Measurements from ENCODE around the gene TSKU.

The TSKU gene

GRCh38 chr11:76783294-76783895 lies at the start of gene TSKU:
Gene TSKU, plus strand, starts transcription at chr11:76783356. Its CDS starts 12,261 bp downstream, at chr11:76795617.
- no peak for DNase-seq (ENCODE audit: low read depth)

DNA sequence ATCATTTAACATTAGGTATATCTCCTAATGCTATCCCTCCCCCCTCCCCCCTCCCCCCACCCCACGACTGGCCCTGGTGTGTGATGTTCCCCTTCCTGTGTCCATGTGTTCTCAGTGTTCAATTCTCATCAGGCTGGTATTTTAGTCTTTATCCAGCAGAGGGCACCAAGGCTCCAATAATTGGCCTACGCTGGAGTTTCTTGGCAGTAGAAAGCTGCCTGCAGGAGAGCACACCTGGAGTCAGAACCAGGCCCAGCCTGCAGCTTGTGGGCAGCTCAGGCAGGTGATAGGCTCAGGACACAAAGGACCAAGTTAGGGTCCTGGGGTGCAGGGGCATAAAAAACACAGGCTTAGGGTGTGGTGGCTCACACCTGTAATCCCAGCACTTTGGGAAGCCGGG lies 49.2 kb upstream of the TSKU start:
- DNase-seq (ENCODE audit: low read depth) = peak; percentile 56

GRCh38 chr11:76734456-76735420 lies 48.4 kb upstream of the TSKU start:
- DNase-seq (ENCODE audit: low read depth) = no peak

- no peak for DNase-seq (ENCODE audit: low read depth)
Measured at GRCh38 chr11:76735841-76736240, 47.3 kb upstream of the TSKU start.

DNA sequence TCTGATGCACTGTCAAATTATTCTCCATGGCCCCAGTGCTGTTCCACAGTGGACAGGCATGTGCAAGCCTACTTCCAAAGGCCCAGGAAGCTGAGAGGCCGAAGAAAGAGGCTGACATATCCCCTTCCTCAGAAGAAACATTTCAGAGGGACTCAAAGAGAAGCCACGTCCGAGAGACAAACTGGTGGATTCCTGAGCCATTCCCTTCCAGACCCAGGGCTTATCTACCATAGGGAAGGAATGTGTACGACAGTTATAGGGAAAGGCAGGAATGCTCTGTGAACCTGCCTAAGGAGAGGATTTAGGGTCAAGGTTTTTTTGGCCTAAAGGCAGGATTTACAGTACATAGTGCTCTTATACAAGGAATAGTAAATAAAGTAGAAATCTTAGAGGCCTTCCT lies 46.9 kb upstream of the TSKU start:
- DNase-seq (ENCODE audit: low read depth) = no peak

DNA sequence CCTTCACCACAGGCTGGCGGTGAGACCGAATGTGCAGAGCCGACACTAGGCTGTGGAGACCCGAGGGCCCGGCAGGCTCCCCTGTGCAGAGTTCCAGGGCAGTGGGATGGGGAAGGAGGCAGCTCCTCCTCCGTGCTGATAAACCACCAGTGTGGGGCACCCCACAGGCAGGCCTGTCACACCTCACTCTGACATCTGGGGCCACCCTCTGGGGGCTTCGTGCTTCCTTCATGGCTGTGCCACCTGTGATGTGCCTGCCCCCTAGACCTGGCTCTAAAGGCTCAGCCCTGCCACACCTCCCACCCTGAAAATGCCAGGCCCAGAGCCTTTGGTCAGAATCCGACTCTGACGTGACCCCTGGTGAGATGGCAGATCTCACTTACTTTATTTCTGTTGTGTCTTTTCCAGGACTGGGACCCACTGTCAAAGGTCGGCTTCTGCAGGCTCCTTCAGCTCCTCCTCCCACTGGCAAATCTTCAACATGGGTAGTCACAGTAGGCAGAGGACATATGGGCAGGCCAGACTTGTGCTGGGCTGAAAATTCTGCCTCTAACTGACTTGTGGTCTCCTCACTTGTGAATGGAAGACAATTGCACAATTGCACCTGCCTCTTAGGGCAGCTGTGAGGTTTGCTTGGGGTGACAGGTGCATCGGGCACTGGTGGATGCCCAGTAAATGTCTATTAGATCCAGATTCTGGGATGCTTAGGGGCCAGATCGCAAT lies 46.2 kb upstream of the TSKU start:
- no peak for DNase-seq (ENCODE audit: low read depth)

DNA sequence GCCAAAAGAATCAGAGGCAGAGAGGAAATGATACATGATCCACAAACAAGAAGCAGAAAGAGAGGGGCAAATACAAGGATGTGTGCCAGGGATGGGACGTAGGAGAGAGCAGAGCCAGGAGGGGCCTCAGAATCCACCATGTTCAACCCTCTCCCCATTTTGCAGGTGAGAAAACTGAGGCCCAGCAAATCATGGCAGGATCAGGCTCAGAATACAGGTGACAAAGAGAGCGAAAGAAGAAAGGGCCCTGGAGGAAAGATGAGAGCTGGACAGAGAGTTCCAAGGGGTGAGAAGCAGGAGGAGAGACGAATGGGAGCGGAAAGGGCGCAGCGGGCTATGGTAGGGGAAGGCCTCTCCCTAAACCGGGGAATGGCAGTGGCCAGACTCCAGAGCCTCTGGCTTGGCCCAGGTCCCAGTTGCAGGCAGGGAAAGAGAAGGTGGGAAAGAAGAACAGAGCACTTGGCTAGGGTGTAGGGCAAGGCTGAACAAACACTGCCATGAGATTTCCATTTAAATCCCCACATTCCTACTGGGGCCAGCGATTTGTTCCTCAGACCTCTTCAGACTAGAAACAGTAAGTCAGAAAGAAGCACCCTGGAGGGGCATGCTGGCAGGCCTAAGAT lies 44.4 kb upstream of the TSKU start:
- DNase-seq (ENCODE audit: low read depth) = no peak

DNA sequence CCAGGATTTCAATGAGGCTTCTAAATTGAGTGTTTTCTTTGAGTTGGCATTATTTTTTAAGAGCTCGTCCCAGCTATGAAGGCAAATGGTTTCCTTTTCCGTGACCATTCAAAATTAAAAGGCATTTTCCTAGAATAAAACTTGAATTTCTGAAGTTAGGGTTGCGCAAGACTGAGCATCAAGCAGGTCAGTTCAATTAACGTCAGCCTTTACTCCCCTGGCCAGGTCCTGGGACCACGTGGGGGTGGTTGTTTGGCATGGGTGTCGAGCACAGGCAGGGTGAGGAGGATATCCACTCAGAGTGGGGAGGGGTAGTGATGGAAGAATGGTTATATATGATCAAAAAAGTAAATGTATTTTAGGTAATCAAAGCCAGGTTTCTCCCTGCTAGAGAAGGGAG lies 43.4 kb upstream of the TSKU start:
- DNase-seq (ENCODE audit: low read depth) = no peak

DNA sequence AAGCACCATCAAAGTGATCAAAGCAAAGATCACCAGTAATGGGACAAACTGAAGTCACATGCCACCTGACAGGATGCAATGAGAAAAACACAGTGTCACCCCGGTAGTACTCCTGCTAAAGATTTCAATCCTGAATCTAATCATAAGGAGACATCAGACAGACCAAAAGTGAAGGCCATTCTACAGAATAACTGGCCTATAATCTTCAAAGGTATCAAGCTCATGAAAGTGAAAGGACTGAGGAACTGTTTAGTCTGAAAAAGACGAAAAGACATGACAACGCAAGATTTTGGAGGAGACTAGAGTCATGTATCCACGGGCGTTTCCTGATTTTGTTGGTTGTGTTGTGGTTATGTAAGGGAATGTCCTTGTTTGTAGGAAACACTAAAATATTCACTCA lies 42.4 kb upstream of the TSKU start:
- no peak for DNase-seq (ENCODE audit: low read depth)

- DNase-seq (ENCODE audit: low read depth) = no peak
Measured at GRCh38 chr11:76742902-76743301, 40.3 kb upstream of the TSKU start.

- no peak for DNase-seq (ENCODE audit: low read depth)
Measured at GRCh38 chr11:76744186-76745043, 38.7 kb upstream of the TSKU start.

GRCh38 chr11:76745044-76745376 lies 38.1 kb upstream of the TSKU start:
- DNase-seq (ENCODE audit: low read depth) = no peak

- DNase-seq (ENCODE audit: low read depth) = peak; percentile 54
Measured at GRCh38 chr11:76745561-76746207, 37.5 kb upstream of the TSKU start.

DNA sequence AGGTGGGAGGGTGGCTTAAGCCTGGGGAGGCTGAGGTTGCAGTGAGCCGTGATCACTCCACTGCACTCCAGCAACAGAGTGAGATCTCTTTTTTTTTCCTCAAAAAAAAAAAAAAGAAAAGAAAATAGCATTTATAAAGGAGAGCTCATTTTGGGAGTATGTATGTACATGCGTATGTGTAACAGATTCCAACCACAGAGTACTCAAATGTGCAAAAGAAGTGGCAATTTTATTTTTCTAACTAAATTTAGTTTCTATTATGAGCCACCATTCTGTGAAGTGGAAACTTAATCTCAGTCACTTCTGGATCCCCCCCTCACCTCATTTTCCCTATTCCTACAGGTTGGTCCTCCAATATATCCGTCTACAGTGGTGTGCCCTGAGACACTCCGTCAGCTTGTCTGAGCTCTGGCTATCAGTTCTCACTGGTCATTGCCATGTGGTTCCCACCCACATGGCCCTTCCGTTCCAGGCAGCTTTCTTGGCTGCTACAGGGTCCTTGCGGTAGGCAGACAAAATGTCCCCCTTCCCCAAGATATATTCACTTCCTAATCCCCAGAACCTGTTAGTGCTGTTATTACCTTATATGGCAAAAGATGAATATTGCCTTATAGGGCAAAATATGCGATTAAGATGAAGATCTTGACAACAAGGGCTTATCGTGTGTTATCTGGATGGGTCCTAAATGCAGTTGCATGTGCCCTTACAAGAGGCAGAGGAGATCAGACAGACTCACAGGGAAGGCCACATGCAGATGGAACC lies 35.8 kb upstream of the TSKU start:
- DNase-seq (ENCODE audit: low read depth) = no peak

GRCh38 chr11:76747915-76748860 lies 35.0 kb upstream of the TSKU start:
- no peak for DNase-seq (ENCODE audit: low read depth)

- DNase-seq (ENCODE audit: low read depth) = no peak
Measured at GRCh38 chr11:76748948-76749347, 34.2 kb upstream of the TSKU start.

DNA sequence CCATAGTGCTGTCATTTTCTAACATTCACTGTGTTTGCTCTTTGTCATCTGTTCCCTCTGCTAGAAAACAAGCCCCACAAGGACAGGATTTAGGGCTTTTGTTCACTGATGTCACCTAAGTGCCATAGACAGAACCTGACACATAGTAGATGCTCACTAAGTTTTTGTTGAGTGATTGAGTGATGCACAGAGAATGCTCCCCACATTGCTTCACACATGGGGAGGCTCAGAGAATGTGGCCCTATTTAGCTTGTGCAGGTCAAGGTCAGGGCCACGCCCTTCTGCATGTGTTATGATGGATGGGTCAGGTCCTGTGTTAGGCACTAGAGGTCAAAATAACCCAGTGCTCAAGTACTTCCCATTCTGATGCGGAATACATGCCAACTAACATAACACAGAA lies 33.1 kb upstream of the TSKU start:
- DNase-seq (ENCODE audit: low read depth) = no peak

- DNase-seq (ENCODE audit: low read depth) = no peak
Measured at GRCh38 chr11:76750746-76751145, 32.4 kb upstream of the TSKU start.

Data from CMK (cell line).